ENCODE measurements around the gene SH3BGR. TPM values are rescaled to one million over a fixed set of nuclear protein-coding genes. Genes with fewer than 3 reads are reported as not detected.

SH3BGR gene
- total RNA-seq, 1 donor from 2014 or later = 5.0 TPM

DNA sequence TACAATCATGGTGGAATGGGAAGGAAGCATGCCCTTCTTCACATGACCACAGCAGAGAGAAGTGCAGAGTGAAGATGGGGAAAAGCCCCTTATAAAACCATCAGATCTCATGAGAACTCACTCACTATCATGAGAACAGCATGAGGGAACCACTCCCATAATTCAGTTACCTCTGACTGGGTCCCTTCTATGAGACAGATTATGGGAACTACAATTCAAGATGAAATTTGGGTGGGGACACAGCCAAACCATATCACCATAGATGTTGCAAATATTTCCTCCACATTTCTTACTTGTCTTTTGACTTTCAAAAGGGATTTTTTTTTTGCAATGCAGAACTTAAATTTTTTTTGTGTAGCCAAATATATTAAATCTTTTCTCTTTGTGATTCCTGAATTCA is 14.8 kb downstream of the SH3BGR start:
- DNase-seq (ENCODE audit: low read depth) (no peak), FAIRE-seq (no peak)
- TF ChIP-seq, protein P1, sequence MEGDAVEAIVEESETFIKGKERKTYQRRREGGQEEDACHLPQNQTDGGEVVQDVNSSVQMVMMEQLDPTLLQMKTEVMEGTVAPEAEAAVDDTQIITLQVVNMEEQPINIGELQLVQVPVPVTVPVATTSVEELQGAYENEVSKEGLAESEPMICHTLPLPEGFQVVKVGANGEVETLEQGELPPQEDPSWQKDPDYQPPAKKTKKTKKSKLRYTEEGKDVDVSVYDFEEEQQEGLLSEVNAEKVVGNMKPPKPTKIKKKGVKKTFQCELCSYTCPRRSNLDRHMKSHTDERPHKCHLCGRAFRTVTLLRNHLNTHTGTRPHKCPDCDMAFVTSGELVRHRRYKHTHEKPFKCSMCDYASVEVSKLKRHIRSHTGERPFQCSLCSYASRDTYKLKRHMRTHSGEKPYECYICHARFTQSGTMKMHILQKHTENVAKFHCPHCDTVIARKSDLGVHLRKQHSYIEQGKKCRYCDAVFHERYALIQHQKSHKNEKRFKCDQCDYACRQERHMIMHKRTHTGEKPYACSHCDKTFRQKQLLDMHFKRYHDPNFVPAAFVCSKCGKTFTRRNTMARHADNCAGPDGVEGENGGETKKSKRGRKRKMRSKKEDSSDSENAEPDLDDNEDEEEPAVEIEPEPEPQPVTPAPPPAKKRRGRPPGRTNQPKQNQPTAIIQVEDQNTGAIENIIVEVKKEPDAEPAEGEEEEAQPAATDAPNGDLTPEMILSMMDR (IDR thresholded peaks at IDR 0.05; ENCODE audit: insufficient read depth, low read length, severe bottlenecking) = no peak
- Histone ChIP-seq H3K36me3 (ENCODE audit: control insufficient read depth, insufficient read depth, low read length) (no peaks in the 10 kb centered on the region), H3K27me3 (ENCODE audit: control insufficient read depth, insufficient read depth, low read length) (no peaks in the 10 kb centered on the region), H3K4me3 (ENCODE audit: low read depth, low read length) (no peak overlapping the region)

DNA sequence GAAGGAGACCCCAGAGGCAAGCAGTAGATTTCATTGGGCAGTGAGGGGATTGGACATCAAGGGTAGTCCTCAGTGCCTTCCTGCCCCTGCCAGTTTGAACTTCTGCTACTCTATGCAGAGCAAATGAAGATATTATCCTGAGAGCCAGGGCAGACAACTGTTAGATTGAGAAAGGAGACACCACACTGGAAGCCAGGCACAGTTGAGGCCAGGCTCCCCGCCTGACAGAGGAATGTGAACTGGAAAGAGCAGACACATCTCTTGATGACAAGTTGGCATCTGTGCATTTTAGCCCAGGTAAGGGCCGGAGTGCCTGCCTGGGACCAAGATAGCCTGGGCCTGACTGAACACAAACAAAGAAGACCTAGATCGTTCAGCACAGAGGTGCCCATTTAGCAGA is 16.0 kb downstream of the SH3BGR start:
- DNase-seq (ENCODE audit: low read depth) = no peak
- Histone ChIP-seq H3K36me3 (ENCODE audit: control insufficient read depth, insufficient read depth, low read length) (no peaks in the 10 kb centered on the region), H3K27me3 (ENCODE audit: control insufficient read depth, insufficient read depth, low read length) (no peaks in the 10 kb centered on the region), H3K4me3 (ENCODE audit: low read depth, low read length) (no peak overlapping the region)
- TF ChIP-seq, protein P1 (IDR thresholded peaks at IDR 0.05; ENCODE audit: insufficient read depth, low read length, severe bottlenecking) = no peak
- no peak for FAIRE-seq

DNA sequence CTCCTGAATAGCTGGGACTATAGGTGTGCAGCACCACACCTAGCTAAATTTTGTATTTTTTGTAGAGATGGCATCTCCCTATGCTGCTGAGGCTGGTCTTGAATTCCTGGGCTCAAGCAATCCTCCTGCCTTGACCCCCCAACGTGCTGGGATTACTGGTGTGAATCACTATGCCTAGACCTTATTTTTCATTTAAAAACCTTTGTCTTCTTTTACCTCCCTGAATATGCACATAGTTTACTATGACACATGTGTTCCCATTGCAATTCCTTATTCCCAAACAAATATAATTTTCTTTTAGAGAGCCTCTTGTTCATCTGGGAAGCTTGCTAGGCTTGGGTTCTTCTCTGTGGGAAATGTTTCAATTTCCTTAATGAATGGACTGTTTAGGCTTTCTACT is 16.8 kb downstream of the SH3BGR start:
- Histone ChIP-seq H3K36me3 (ENCODE audit: control insufficient read depth, insufficient read depth, low read length) (no peaks in the 10 kb centered on the region), H3K27me3 (ENCODE audit: control insufficient read depth, insufficient read depth, low read length) (no peaks in the 10 kb centered on the region), H3K4me3 (ENCODE audit: low read depth, low read length) (no peak overlapping the region)
- no peak for FAIRE-seq
- no peak for DNase-seq (ENCODE audit: low read depth)
- TF ChIP-seq, protein P1 (IDR thresholded peaks at IDR 0.05; ENCODE audit: insufficient read depth, low read length, severe bottlenecking) = no peak

DNA sequence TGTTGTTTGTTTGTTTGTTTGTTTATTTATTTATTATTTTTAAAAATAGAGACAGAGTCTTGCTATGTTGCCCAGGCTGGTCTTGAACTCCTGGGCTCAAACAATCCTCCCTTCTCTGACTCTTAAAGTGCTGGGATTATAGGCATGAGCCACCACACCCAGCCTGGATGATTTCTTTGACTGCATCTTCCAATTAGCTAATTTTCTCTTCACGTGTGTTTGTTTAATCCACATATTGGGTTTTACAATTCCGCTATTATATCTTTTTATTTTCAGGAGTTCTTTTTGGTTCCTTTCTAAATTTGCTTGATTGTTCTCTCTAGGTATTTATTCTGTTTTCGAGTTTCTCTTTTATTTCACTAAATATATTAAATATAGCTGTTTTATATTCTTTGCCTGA is 19.8 kb downstream of the SH3BGR start:
- FAIRE-seq (no peak), DNase-seq (ENCODE audit: low read depth) (no peak)
- Histone ChIP-seq H3K36me3 (ENCODE audit: control insufficient read depth, insufficient read depth, low read length) (no peaks in the 10 kb centered on the region), H3K4me3 (ENCODE audit: low read depth, low read length) (no peak overlapping the region), H3K27me3 (ENCODE audit: control insufficient read depth, insufficient read depth, low read length) (no peaks in the 10 kb centered on the region)
- TF ChIP-seq, protein P1 (IDR thresholded peaks at IDR 0.05; ENCODE audit: insufficient read depth, low read length, severe bottlenecking) = no peak

DNA sequence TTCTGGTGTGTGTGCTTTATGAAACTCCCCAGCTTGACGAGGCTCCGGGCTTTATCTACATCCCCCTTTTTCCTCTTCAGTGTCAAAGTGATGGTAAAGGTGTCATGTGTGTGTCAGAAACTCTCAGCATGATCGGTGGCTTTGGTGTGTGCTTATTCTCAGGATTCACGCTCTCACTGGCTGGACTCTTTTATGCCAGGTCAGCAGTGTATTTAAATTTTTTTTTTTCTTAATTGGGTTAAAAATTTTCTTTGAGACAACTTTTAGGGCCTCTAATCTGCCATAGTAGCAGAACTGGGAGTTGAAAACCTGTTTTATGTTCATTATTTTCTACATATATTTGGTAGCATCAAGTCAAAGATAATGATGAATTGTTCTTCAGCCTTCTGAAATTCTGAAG is 21.0 kb downstream of the SH3BGR start:
- no peaks in the 10 kb centered on the region for H3K27me3 ChIP-seq (ENCODE audit: control insufficient read depth, insufficient read depth, low read length)
- no peak for FAIRE-seq
- DNase-seq (ENCODE audit: low read depth) = no peak
- no peak overlapping the region for H3K4me3 ChIP-seq (ENCODE audit: low read depth, low read length)
- TF ChIP-seq, protein P1 (IDR thresholded peaks at IDR 0.05; ENCODE audit: insufficient read depth, low read length, severe bottlenecking) = no peak
- H3K36me3 ChIP-seq (ENCODE audit: control insufficient read depth, insufficient read depth, low read length) = no peaks in the 10 kb centered on the region

DNA sequence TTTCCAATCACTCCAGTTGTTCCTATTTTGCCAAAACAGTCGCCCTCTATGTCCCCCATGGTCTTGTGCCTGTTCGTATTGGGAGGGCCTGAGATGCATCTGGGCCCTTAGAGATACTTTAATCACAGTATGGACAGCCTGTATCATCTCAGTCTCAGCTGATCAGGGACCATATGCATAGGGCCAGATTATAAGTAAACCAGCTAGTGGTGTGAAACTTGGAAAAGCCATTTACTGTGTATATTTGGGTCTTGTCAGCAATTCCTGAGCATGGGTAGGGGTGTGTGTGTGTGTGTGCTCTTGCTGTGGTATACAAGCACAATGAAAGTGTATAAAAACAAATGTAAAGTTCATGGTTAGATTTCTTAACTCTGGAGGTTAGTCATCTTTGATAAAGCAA is 22.8 kb downstream of the SH3BGR start:
- TF ChIP-seq, protein P1 (IDR thresholded peaks at IDR 0.05; ENCODE audit: insufficient read depth, low read length, severe bottlenecking) = no peak
- no peaks in the 10 kb centered on the region for H3K27me3 ChIP-seq (ENCODE audit: control insufficient read depth, insufficient read depth, low read length)
- no peak overlapping the region for H3K4me3 ChIP-seq (ENCODE audit: low read depth, low read length)
- no peak for FAIRE-seq
- no peaks in the 10 kb centered on the region for H3K36me3 ChIP-seq (ENCODE audit: control insufficient read depth, insufficient read depth, low read length)
- no peak for DNase-seq (ENCODE audit: low read depth)

Data from bronchial epithelial cell (primary cell).